ENCODE results near the gene LACTB. TPM values are rescaled to one million over a fixed set of nuclear protein-coding genes. Genes with fewer than 3 reads are reported as not detected.
"Not testable (repeated sequence)": the region's sequence is repeated elsewhere in the genome, so short reads cannot be mapped to it uniquely, and the experiment has no call there.

Gene LACTB
- total RNA-seq, 1 experiment from 2014 or later, result 14.0 TPM

DNA sequence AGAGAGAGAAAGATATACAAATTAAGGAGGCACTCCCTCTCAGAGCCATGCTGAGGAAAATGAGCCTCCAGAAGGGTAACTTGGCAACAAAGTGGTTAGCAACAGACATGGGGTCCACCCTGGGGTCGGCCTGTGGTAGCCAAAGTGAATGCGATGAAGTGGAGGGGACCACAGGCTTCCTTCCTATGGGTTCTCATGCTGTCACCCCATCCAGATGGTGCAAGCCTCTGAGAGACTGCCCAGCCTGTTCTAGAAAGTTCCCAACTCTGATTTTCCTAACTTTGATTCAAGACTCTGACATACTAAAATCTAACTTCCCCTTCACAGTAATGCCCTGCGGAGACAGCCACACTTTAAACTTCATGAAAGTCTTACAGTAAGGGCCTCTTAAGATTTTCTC, 18.2 kb upstream of the LACTB start:
- DNase-seq, result no peak
- Histone ChIP-seq H3K36me3 (replicated peaks; ENCODE audit: control insufficient read depth, insufficient read depth, low read length) (no peaks in the 10 kb centered on the region), H3K27me3 (ENCODE audit: control insufficient read depth, insufficient read depth, low read length) (no peaks in the 10 kb centered on the region), H3K4me3 (ENCODE audit: insufficient read depth, low read depth, low read length) (no peak overlapping the region)

DNA sequence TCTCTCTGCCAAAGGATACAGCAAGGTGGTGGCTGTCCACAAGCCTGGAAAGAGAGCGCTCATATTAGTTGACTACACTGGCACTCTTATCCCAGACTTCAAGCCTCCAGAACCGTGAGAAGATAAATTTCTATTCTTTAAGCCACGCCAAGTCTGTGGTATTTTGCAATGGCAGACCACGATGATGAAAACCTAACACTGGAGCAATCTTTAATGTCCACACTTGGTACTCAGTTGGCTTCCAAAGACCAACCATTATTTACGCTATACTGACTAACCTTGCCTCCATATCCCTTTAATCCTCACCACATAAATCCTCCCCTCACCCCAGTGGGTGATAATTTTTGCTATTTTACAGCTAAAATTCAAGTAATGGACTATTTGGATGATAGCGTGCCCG, 16.9 kb upstream of the LACTB start:
- Histone ChIP-seq H3K27me3 (ENCODE audit: control insufficient read depth, insufficient read depth, low read length) (no peaks in the 10 kb centered on the region), H3K36me3 (replicated peaks; ENCODE audit: control insufficient read depth, insufficient read depth, low read length) (no peaks in the 10 kb centered on the region), H3K4me3 (ENCODE audit: insufficient read depth, low read depth, low read length) (no peak overlapping the region)
- DNase-seq, result no peak

DNA sequence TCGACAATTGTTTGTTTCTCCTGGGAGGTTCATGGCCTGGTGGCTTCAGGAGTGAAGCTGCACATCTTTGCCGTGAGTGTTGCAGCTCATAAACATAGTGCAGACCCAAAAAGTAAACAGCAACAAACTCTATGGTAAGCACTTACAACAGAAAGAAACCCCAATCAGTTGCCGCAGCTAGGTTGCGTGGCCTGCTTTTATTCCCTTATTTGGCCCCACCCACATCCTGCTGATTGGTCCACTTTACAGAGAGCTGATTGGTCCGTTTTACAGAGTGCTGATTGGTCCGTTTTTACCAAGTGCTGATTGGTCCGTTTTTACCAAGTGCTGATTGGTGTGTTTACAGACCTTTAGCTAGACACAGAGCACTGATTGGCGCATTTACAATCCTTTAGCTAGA, 16.3 kb upstream of the LACTB start:
- not testable (repeated sequence) for H3K27me3 ChIP-seq (ENCODE audit: control insufficient read depth, insufficient read depth, low read length); DNase-seq; H3K36me3 ChIP-seq (replicated peaks; ENCODE audit: control insufficient read depth, insufficient read depth, low read length); H3K4me3 ChIP-seq (ENCODE audit: insufficient read depth, low read depth, low read length)

DNA sequence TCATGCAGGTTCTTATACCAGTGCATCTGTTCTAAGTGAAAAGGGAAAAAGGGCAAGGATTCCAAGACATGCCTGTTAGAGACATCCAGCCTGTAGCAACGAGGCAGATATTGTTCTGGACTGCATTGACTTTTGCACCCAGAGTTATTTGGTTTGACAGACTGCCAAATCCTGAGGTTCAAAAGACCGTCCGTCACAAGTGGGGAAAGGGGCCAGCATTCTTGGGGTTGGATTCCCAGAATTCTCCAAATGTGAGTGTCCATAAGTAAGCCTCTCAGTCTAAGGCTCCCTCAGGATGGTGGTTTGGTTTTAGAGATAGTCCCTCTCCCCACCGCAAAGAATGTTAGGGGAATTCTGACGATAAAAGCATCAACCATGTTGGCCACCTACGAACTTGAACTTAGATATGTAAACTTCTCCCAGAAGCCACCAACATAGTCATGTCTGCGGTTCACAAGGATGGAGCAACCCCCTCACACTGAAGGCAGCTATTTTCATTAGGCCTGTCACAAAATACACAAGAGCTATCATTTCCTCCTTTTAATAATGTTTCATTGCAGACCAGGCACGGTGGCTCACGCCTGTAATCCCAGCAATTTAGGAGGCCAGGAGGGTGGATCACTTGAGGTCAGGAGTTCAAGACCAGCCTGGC, 13.6 kb upstream of the LACTB start:
- DNase-seq, result no peak

DNA sequence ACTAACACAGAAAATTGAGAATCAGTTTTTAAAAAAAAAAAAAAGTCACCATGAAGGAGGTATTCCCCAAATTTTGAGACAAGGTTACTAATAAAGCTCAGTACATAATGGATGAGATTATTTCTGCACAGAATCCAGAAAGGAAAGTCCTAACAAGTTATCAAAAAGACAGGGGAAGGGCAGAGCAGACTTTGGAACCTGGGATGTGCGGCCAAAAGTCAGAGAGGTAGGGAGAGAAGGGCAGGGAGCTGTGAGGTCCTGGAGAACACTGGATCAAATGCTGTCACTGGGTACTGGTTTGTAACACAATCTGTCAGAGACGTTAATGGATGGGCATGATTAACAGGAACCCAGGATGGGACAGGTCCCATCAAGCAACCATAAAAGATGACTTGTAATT, 12.2 kb upstream of the LACTB start:
- no peak for DNase-seq
- Histone ChIP-seq H3K4me3 (ENCODE audit: insufficient read depth, low read depth, low read length) (no peak overlapping the region), H3K27me3 (ENCODE audit: control insufficient read depth, insufficient read depth, low read length) (no peaks in the 10 kb centered on the region), H3K36me3 (replicated peaks; ENCODE audit: control insufficient read depth, insufficient read depth, low read length) (no peaks in the 10 kb centered on the region)

More for the DNA sequence above, 13.6 kb upstream of the LACTB start:
- Histone ChIP-seq H3K27me3 (ENCODE audit: control insufficient read depth, insufficient read depth, low read length) (no peaks in the 10 kb centered on the region), H3K4me3 (ENCODE audit: insufficient read depth, low read depth, low read length) (no peak overlapping the region), H3K36me3 (replicated peaks; ENCODE audit: control insufficient read depth, insufficient read depth, low read length) (no peaks in the 10 kb centered on the region)

DNA sequence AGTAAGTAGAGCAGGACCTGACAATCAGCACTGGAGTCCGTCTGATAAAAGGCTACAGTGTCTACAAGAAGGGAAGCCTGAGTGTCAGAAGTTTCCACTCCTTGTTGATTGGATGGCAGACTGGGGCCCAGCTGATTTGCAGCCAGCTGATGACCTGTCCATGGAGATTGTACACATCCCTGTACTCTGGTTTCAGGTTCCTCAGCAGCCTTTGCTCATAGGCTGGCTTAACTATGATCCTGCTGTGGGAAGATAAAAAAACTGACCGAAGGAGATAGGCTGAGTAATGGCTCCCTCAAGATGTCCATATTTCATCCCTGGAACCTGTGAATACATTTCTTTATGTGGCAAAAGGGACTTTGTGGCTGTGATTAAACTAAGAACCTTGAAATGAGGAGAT, 11.7 kb upstream of the LACTB start:
- no peaks in the 10 kb centered on the region for H3K27me3 ChIP-seq (ENCODE audit: control insufficient read depth, insufficient read depth, low read length)
- no peak for DNase-seq
- no peaks in the 10 kb centered on the region for H3K36me3 ChIP-seq (replicated peaks; ENCODE audit: control insufficient read depth, insufficient read depth, low read length)
- H3K4me3 ChIP-seq (ENCODE audit: insufficient read depth, low read depth, low read length), result no peak overlapping the region

DNA sequence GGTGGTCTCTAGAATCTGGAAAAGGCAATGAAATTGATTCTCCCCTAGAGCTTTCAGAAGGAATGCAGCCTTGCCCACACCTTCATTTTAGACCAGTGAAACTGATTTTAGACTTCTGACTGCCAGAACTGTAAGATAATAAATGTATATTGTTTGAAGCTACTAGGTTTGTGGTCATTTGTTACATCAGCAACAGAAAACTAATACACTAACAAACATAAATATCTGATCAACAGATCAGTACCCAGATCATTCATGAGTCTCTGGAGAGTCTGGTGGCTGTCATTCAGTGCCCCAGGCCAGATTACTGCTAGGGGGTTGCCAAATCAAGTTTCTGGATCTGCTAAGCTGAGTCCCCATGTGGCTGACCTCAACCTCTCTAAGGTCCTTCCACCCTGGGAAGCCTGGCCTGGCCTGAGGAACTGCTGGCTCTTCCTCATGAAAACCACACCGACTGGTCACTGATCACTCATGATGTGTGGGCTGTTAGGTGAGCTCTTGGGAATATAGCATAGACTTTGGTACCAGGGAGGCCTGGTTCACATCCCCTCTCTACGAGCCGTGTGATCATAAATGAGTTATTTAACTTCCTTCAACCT, 11.1 kb upstream of the LACTB start:
- Histone ChIP-seq H3K27me3 (ENCODE audit: control insufficient read depth, insufficient read depth, low read length) (no peaks in the 10 kb centered on the region), H3K4me3 (ENCODE audit: insufficient read depth, low read depth, low read length) (no peak overlapping the region), H3K36me3 (replicated peaks; ENCODE audit: control insufficient read depth, insufficient read depth, low read length) (no peaks in the 10 kb centered on the region)
- DNase-seq, result no peak

DNA sequence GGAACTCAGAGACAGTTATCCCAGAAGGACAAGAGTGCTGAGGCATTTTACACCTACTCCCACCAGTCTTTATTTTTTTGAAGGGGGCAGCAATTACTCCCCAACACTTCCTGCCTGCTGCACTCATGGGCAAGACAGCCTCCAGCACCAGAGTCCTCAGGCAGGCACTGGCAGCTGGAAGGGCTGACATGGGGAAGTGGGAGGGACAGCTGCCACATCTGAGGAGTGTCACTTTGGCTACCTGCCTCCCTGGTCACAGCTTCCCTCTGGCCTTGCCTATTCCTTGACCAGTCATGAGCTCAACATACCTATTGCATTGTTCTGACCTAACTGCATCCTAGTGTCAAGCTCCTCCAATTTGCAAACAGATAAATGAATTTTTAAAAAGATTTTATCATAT, 10.2 kb upstream of the LACTB start:
- Histone ChIP-seq H3K27me3 (ENCODE audit: control insufficient read depth, insufficient read depth, low read length) (no peaks in the 10 kb centered on the region), H3K36me3 (replicated peaks; ENCODE audit: control insufficient read depth, insufficient read depth, low read length) (no peaks in the 10 kb centered on the region), H3K4me3 (ENCODE audit: insufficient read depth, low read depth, low read length) (no peak overlapping the region)
- no peak for DNase-seq

DNA sequence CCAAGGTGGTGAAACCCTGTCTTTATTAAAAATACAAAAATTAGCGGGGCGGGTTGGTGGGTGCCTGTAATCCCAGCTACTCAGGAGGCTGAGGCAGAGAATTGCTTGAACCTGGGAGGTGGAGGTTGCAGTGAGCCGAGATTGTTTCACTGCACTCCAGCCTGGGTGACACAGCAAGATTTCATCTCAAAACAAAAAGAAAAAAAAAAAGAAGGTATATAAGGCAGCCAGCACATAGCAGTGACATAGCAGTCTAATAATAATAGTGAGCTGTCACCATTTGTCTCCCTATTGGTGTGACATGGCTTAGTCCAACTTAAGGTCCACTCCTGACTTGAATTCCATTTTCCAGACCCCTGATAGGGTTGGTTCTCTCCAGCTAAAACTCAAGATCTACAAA, 8.8 kb upstream of the LACTB start:
- Histone ChIP-seq H3K27me3 (ENCODE audit: control insufficient read depth, insufficient read depth, low read length) (no peaks in the 10 kb centered on the region), H3K4me3 (ENCODE audit: insufficient read depth, low read depth, low read length) (no peak overlapping the region), H3K36me3 (replicated peaks; ENCODE audit: control insufficient read depth, insufficient read depth, low read length) (no peaks in the 10 kb centered on the region)
- DNase-seq, result no peak

DNA sequence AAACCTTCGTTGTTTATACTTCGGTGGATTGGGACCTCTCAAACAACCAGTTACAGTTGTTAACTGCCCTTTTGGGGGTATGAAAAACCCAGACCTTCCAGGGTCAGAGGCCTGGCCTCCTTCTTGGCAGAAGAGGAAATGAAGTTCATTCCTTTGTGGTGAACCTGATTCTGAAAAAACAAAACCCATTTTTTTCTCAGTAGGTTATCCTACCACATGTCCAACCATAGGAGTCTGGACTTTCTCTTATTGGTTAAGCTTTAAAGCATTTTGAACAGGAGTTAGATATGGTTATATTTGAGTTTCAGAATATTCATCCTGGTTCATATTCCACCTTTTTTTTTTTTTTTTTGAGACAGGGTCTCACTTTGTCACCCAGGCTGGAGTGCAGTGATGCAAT, 7.2 kb upstream of the LACTB start:
- no peaks in the 10 kb centered on the region for H3K27me3 ChIP-seq (ENCODE audit: control insufficient read depth, insufficient read depth, low read length)
- H3K4me3 ChIP-seq (ENCODE audit: insufficient read depth, low read depth, low read length), result no peak overlapping the region
- H3K36me3 ChIP-seq (replicated peaks; ENCODE audit: control insufficient read depth, insufficient read depth, low read length), result no peaks in the 10 kb centered on the region
- no peak for DNase-seq

DNA sequence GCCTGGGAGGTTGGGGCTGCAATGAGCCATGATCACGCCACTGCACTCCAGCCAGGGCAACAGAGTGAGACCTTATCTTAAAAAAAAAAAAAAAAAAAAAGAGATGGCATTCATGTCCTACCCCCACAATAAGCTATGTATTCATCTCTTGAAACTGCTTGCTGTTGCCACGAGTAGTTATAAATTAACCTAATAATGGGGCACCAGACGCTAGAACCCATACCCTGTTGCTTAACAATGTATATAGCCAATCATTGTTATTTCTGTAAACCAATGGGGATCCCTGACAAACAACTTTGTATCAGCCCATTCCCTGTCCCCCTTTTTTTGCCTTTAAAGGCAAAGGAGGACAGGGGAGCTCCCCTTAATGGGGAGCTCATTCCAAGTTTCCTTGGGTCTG, 2.8 kb upstream of the LACTB start:
- H3K4me3 ChIP-seq (ENCODE audit: insufficient read depth, low read depth, low read length), result no peak overlapping the region
- no peaks in the 10 kb centered on the region for H3K36me3 ChIP-seq (replicated peaks; ENCODE audit: control insufficient read depth, insufficient read depth, low read length)

DNA sequence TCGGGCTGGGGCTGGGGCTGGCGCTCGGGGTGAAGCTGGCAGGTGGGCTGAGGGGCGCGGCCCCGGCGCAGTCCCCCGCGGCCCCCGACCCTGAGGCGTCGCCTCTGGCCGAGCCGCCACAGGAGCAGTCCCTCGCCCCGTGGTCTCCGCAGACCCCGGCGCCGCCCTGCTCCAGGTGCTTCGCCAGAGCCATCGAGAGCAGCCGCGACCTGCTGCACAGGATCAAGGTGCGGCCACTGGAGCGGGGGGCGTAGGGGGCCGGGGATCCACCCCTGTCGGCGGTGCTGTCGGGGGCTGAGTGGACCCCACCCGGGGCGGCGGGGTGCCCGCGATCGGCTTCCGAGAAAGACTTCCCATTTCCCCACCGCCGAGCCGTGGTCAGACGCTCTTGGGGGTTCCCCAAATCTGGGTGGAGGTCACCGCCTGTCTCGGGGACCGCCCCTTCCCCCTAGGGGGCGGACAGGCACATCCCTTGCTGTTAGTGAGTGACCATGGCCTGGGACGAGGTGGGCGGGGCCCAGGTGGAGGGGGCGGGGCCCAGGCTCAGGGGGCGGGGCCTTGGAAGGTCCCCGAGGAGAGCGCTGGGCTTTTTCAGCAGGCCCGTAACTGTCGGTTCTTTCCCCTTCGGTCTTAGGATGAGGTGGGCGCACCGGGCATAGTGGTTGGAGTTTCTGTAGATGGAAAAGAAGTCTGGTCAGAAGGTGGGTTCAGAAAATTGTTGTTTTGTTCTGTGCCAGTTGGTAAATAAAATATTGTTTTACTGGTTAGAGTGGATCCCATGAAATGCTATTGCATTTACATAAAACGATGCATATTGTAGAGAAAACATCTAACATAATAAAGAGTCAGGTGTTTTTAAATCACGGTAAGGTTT, 578 bp downstream of the LACTB start:
- DNase-seq, result peak; percentile 97
- Histone ChIP-seq H3K36me3 (replicated peaks; ENCODE audit: control insufficient read depth, insufficient read depth, low read length) (no peaks in the 10 kb centered on the region), H3K27me3 (ENCODE audit: control insufficient read depth, insufficient read depth, low read length) (no peaks in the 10 kb centered on the region), H3K4me3 (ENCODE audit: insufficient read depth, low read depth, low read length) (peak overlapping the region; percentile 86)

More for the DNA sequence above, 2.8 kb upstream of the LACTB start:
- no peak for DNase-seq
- no peaks in the 10 kb centered on the region for H3K27me3 ChIP-seq (ENCODE audit: control insufficient read depth, insufficient read depth, low read length)

DNA sequence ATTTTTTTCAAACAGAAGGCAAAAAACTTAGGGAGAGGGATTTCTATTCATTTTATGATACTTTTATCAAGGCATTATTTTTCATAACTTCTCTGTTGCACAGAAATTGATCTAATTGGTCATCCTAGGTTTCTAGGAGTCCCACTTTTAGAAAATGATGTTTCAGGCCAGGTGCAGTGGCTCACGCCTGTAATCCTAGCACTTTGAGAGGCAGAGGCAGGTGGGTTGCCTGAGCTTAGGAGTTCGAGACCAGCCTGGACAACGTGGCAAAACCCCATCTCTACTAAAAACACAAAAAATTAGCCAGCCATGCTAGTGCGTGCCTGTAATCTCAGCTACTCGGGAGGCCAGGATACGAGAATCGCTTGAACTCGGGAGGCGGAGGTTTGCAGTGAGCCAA, 2.8 kb downstream of the LACTB start:
- no peak for DNase-seq
- Histone ChIP-seq H3K4me3 (ENCODE audit: insufficient read depth, low read depth, low read length) (no peak overlapping the region), H3K36me3 (replicated peaks; ENCODE audit: control insufficient read depth, insufficient read depth, low read length) (no peaks in the 10 kb centered on the region; the same call in 1 of the 2 replicates), H3K27me3 (ENCODE audit: control insufficient read depth, insufficient read depth, low read length) (no peaks in the 10 kb centered on the region)

DNA sequence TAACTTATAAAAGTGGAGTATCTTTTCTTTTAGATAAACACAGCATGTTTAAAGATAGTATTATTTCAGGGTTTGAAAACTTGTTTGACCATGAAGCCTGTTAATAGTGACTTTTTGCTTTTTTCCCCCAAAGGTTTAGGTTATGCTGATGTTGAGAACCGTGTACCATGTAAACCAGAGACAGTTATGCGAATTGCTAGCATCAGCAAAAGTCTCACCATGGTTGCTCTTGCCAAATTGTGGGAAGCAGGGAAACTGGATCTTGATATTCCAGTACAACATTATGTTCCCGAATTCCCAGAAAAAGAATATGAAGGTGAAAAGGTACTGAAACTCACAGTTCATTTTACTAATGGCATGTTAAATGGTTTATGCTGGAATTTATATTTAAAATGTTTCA, 5.1 kb downstream of the LACTB start:
- no peak overlapping the region for H3K4me3 ChIP-seq (ENCODE audit: insufficient read depth, low read depth, low read length)
- H3K27me3 ChIP-seq (ENCODE audit: control insufficient read depth, insufficient read depth, low read length), result no peaks in the 10 kb centered on the region

DNA sequence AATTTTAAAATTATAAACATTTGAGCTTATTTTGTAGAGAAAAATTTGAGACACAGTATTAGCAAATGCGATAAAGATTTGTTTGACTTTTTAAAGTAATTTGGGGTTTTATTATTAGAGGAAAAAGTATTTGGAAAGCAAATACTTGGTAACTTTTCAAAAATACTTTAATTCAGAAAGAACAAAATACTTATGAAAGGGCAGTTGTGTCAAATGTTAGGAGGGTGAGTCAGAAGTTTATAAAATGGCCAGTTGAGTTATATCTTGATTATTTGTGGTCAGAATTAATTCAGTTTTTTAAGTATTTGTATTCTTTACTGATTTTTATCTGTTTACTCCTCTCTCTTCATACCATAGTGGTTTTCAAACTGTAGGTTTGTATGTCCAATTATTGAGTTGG, 12.1 kb downstream of the LACTB start:
- H3K4me3 ChIP-seq (ENCODE audit: insufficient read depth, low read depth, low read length), result no peak overlapping the region
- H3K36me3 ChIP-seq (replicated peaks; ENCODE audit: control insufficient read depth, insufficient read depth, low read length), result no peaks in the 10 kb centered on the region; the same call in 1 of the 2 replicates
- H3K27me3 ChIP-seq (ENCODE audit: control insufficient read depth, insufficient read depth, low read length), result no peaks in the 10 kb centered on the region
- DNase-seq, result no peak

More for the DNA sequence above, 5.1 kb downstream of the LACTB start:
- H3K36me3 ChIP-seq (replicated peaks; ENCODE audit: control insufficient read depth, insufficient read depth, low read length), result no peaks in the 10 kb centered on the region; the same call in 1 of the 2 replicates
- no peak for DNase-seq

All from H7 (cell line).